GM18502 (cell line): ENCODE data around the gene SLC25A34.

ENCODE experiments used
- ATAC-seq: cut with Tn5 transposase; IDR thresholded peaks from one replicate; pipeline ENCODE4 v1.9.1; 2021; ENCODE audit warnings: mild to moderate bottlenecking; ENCODE audit not compliant: unreplicated experiment, poor library complexity

The SLC25A34 gene

GRCh38 chr1:15712168-15712567, 23.9 kb upstream of the SLC25A34 start:
- no peak for ATAC-seq

GRCh38 chr1:15714406-15715136, 21.5 kb upstream of the SLC25A34 start:
- no peak for ATAC-seq

DNA sequence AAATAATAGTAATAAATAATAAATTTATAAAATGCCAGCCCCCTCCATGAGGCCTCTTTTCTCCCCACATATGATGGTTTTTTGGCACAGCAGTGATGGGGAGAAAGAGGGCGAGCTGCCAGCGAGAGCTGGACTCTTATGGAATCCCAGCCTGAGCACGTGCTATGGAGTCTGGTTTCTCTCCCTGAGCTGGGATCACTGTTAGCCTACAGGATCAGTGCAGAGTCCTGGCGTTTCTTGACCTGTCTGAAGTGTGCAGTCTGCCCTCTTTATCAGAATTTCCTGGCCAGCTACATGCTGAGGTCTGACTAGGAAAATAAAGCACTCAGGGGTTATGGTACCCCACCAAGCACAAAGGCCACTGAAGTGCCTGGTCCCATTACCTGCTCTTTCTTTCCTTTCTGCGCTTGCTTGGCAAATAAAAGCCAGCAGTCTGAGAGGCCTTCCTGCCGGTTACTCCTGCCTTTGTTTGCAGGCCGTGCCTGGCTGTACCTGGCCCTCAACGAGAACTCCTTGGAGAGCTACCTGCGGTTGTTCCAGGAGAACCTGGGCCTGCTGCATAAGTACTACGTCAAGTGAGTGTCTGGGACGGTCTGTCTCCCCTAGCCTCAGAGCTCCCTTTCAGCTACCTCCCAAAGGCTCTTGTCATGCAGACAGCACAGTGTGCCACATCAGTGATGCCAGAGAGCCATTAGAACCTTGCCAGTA, 18.5 kb upstream of the SLC25A34 start:
- ATAC-seq, result no peak

DNA sequence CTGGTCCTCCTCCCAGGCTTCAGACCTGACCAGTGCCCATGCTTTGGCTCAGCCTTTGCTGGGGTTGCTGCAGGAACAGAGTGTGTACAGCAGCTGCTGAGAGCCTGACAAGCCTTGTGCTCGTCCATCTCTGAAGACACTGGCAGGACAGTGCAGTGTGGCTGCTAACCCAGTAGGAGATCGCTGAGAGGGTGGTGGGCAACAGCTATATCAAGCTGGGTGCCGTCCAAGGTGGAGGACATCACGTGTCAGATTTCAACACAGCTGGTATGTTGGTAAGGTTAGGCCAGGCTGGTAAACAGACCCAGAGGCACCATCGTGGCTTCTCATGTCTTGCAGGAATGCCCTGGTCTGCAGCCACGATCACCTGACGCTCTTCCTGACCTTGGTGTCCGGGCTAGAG, 17.9 kb upstream of the SLC25A34 start:
- ATAC-seq, result no peak

- ATAC-seq, result no peak
These were observed 16.5 kb upstream of the SLC25A34 start for GRCh38 chr1:15719381-15720120.

GRCh38 chr1:15720861-15721260, 15.2 kb upstream of the SLC25A34 start:
- ATAC-seq, result no peak

DNA sequence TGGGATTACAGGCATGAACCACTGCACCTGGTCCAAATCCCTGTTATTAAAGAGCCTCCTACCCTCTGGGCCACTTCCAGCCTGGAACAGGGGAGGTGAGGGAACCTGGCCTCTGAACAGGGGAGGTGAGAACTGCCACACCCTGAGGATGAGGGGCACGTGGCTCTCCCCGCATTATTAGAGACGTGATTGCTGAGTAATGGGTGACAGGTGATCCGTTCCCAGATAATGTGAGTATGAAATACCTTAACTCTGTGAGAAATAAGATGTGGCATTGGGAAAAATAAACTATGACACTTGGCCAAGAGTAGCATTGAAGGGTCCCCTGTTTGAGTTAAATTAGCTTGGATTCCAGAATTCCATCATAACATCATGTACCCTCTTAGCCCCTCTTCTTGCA, 13.6 kb upstream of the SLC25A34 start:
- ATAC-seq, result no peak

GRCh38 chr1:15722836-15723532, 13.1 kb upstream of the SLC25A34 start:
- ATAC-seq, result no peak

- ATAC-seq, result no peak
These were observed 12.3 kb upstream of the SLC25A34 start for GRCh38 chr1:15723631-15724246.

DNA sequence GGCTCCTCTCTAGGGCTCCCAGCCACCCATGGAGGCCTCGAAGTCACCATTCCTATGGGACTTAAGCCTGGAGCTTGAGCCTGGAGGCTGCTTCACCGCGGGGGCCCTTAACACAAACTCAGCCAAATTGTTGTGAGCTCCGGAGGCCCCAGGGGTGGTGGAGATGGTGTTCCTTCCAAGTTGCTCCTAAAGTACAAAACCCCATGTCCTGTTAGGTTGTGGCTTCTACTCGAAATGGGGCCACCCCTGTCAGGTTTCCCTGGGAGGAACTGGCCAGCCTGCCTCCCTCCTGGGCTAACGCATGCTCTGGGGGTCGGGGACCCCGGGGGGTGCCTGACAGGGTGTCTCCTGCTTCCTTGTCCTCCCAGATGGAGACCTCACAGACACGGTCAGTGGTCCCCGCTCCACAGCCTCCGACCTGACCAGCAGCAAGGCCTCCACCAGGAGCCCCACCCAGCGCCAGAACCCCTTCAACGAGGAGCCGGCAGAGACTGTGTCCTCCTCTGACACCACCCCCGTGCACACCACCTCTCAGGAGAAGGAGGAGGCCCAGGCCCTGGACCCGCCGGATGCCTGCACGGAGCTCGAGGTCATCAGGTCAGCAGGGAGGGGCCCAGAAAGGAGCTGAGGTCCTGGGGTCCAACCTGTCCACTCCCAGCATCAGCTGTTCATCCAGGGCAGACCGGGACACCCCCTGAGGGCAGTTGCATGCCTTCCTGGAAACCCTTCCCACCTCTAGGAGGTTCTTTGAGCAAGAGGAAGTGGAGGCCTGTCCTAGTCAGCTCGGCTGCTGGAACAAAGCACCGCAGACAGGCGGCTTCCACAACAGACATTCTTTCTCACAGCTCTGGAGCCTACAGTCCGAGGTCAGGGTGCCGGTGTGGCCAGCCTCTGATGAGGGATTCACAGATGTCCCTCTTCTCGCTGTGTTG, 10.8 kb upstream of the SLC25A34 start:
- ATAC-seq, result no peak

GRCh38 chr1:15726508-15726907, 9.6 kb upstream of the SLC25A34 start:
- no peak for ATAC-seq

- ATAC-seq, result no peak
These were observed 9.0 kb upstream of the SLC25A34 start for GRCh38 chr1:15727021-15727420.

DNA sequence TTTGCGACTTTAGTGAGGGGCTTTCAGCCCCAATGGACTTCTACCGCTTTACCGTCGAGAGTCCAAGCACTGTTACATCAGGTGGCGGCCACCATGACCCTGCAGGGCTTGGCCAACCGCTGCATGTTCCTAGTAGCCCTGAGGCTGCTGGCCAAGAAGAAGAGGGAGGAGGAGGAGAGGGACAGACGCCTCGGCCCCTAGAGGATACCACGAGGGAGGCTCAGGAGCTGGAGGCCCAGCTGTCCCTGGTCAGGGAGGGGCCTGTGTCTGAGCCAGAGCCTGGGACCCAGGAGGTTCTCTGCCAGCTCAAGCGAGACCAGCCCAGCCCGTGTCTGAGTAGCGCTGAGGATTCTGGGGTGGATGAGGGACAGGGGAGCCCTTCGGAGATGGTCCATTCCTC, 8.6 kb upstream of the SLC25A34 start:
- ATAC-seq, result no peak

DNA sequence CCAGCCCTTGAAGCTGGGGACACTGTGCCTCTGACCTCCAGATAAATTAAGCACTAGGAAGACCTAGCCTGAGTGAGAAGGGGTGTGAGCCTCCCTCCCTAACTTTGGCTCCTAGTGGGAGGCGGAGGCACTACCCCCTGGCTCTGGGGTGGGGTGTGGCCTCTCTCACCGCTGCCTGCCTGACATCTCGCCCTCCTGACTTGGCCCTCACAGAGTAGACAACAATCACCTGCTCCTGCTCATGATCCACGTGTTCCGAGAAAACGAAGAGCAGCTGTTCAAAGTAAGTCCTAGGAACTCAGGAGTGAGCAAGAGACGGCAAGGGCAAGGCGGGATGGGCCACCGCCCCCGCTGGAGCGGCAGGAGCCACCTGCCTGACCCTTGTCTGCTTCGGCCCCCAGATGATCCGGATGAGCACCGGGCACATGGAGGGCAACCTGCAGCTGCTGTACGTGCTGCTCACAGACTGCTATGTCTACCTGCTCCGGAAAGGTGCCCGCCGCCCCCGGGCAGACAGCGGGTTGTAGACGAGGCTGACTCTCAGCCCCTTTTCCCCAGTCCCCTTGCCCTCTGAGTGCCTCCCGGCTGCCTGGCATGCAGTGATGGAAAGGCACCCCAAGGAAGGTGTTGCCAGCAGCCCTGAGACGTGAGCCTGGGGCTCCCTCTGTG, 8.1 kb upstream of the SLC25A34 start:
- no peak for ATAC-seq

DNA sequence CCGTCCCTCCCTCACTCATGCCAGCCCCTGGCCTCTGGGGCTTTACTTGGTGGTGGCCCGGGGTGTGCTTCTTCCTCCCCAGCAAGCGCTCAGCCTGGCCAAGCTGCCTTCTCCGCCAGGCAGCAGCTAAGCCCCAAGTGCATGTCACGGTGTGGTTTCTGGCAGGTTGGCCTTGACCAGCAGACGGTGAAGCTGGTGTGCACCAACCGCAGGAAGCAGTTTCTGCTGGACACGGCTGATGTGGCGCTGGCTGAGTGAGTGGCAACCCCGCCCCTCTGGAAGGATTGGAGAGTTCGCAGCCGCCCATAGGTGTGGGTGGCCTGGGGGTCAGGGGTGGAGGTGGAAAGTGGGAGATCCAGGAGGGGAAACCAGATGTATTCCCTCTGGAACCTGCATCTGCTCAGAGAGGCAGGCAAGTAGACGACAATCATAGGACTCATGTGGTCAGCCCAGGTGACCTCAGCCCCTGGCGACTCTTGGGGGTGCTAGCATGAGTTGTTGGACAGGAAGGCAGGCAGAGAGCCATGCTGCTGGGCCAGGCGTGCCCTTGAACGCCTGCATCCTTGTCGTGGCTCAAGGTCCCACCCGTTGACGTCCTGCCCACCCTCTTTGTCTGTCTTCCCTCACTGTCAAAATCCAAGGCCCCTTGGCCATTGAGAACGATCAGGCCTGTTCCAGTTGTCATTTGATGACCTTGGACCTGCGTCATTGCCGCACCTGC, 7.0 kb upstream of the SLC25A34 start:
- no peak for ATAC-seq

- no peak for ATAC-seq
These were observed 5.6 kb upstream of the SLC25A34 start for GRCh38 chr1:15730423-15730822.

GRCh38 chr1:15730936-15731335, 5.1 kb upstream of the SLC25A34 start:
- ATAC-seq, result no peak
